ENCODE measurements around the gene NRSN2.
A peak's percentile ranks its signal among the peaks of the same experiment; 100 is the strongest.
"Not testable (repeated sequence)": the region's sequence is repeated elsewhere in the genome, so short reads cannot be mapped to it uniquely, and the experiment has no call there.

The NRSN2 gene

GRCh38 chr20:354298-354977, 7.5 kb downstream of the NRSN2 start:
- no peak for DNase-seq

DNA sequence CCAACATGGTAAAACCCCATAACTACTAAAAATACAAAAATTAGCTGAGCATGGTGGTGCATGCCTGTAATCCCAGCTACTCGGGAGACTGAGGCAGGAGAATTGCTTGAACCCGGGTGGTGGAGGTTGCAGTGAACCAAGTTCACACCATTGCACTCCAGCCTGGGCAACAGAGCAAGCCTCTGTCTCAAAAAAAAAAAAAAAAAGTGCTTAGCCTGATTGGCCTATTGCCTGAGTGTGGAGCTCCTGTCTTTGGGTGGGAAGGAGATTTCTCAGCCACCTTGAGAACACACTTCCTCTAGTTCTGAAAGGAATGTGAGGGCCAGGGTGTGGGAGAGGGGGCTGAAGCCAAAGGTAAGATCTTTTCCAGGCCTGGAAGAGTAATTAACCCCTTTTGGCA, 9.2 kb downstream of the NRSN2 start:
- not testable (repeated sequence) for DNase-seq

DNA sequence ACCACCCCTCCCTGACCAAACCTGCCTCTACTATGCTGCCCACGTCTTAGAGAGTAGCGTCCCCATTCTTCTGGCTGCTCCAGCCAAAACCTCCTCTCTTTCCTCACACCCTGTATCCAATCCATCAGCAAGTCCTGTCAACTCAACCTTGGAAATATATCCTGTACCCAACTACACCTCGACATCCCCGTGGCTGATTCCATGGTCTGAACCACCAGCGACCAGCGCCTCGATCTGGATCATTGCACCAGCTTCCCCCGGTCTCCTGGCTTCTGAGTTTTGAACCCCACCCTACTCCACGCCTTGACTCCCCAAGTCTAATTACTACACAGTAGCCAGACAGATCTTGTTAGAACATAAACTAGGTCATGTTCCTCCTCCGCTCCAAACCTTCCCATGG, 9.8 kb downstream of the NRSN2 start:
- no peak for DNase-seq

GRCh38 chr20:358891-359555, 12.1 kb downstream of the NRSN2 start:
- DNase-seq, result no peak

GRCh38 chr20:361561-361960, 14.7 kb downstream of the NRSN2 start:
- DNase-seq, result no peak

DNA sequence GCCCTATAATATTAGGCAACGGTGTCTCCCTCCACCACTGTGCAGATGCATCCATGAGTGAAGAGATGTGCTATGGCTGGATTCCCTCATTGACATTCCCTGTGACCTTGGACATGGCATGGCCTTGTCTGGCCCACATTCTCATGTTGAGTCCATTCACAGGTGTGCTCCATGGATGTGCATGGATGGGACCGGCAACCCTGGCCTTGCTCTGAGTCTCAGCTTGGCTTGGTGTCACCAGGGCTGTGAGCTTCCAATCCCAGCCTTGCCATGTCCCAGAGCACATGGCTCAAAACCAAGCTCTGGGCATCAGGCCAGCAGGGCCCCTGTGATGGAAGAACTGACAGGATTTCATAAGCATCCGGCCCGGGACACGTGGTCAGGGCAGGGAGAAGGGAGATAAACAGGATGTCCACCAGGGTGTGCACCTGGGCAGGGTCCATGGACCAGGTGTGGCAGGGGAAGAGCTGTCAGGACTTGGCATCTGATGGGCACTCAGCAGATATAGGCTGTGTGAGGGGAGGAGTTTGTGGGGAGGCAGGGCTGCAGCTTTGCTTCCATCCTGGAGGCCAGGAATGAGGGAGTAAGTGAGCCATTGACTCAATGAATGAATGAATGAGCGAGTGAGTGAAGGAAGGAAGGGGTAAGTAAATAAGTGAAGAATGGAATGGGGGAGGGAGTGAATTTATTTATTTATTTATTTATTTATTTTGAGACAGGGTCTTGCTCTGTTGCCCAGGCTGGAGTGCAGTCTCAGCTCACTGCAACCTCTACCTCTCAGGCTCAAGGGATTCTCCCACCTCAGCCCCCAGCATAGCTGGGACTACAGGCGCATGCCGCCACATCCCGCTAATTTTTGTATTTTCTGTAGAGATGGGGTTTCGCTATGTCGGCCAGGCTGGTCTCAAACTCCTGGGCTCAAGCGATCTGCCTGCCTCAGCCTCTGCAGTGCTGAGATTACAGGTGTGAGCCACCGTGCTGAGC, 15.7 kb downstream of the NRSN2 start:
- DNase-seq, result no peak

GRCh38 chr20:363319-364078, 16.6 kb downstream of the NRSN2 start:
- DNase-seq, result no peak

DNA sequence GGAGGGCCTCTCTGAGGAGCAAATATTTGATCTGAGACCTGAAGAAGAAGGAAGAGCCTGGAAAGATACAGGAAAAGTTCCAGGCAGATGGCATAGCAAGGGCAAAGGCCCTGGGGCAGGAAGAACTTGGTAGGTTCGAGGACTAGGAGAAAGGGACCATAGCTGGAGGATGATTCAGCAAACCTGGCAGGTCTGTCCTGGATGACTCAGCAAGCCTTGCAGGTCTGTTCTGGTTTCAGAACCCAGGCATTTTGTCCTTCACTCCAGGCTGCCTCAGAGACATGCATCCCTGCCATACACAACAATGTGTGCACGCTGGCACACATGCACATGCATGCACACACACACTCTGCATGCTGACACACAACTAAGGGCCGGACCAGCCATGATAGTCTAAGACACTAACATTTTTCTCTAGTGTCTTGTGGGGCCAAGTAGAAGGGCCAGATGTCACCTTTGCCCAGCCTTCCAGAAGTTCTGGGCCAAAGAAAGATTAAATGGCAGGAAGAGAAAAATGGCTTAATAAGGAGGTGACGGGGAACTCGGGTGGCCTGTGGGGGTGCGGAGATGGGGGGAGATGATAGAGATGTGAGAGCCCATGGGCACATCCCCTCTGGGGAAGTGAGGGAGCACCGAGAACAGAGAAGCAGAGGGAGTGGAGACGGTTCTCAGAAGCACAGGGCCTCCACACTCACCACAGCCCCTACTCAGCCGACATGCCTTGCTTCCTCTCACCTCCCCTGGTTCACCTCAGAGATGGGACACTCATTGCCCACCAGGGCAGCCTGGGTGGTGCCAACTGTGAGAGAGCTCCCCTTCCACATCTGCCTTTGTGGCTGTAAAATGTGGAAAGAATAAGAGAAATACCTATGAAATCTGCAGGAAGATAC, 18.2 kb downstream of the NRSN2 start:
- no peak for DNase-seq

DNA sequence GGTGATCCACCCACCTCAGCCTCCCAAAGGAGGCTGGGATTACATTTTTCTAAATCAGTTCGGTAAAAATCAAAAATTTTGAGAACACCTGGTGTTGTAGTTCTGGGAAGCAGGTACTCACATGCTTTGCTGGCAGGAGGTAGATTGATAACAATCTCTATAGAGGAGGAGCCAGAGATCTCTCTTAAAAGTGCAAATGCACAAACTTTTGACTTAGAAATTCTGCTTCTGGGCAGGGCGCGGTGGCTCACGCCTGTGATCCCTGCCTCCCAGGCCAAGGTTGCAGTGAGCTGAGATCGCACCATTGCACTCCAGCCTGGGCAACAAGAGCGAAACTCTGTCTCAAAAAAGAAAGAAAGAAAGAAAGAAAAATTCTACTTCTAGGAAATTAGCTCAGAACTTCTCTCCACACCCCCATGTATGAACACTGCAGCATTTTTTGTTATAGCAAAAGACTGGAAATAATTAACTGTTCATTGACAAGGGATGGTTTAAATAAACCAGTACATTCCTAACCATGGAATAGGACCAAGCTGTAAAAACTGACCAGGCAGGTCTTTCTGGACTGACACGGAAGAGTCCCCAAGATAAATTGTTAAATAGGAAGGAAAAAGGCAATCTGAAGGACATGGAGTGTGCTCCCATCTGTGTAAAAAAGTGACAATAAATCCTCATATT, 19.3 kb downstream of the NRSN2 start:
- DNase-seq, result no peak

DNA sequence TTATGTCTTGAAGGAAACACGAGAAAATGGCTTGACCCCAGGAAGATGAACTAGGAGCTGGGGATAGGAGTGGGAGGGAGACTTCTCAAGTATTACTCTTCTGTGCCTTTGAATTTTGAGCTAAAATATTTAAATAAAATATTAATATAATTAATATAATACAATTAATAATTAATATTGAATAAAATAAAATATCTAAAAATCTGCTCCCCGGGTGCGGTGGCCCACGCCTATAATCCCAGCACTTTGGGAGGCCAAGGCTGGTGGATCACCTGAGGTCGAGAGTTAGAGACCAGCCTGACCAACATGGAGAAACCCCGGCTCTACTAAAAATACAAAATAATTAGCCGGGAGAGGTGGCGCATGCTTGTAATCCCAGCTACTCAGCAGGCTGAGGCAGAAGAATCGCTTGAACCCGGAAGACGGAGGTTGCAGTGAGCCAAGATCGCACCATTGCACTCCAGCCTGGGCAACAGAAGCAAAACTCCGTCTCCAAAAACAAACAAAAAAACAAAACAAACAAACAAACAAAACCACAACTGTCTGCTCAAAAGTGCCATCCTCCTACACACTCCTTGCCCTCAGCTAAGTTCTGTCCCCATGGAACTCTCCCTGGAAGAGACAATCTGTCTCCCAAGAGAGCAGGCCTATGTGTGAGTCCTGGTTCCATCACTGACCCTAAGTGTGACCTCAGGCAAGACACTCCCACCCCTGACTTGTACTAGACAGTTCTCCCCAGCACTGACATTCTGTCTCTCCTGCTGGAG, 20.0 kb downstream of the NRSN2 start:
- no peak for DNase-seq

- DNase-seq, result no peak
These were observed 20.6 kb downstream of the NRSN2 start for GRCh38 chr20:367486-367887.

DNA sequence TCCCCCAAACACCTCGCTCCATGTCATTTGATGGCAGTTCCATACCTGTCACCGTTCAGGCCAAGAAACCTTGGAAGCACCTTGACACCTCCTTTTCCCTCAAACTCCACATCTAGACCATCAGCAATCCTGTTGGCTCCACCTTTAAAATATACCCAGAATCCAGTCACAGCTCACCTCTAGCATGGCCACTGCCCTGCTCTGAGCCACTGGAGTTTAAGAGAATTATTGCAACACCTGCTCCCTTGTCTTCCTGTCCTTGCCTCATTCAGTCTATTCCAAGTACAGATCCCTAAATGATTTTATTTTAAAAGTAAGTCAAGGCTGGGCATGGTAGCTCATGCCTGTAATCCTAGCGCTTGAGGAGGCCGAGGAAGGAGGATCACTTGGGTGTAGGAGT, 22.0 kb downstream of the NRSN2 start:
- DNase-seq, result no peak

DNA sequence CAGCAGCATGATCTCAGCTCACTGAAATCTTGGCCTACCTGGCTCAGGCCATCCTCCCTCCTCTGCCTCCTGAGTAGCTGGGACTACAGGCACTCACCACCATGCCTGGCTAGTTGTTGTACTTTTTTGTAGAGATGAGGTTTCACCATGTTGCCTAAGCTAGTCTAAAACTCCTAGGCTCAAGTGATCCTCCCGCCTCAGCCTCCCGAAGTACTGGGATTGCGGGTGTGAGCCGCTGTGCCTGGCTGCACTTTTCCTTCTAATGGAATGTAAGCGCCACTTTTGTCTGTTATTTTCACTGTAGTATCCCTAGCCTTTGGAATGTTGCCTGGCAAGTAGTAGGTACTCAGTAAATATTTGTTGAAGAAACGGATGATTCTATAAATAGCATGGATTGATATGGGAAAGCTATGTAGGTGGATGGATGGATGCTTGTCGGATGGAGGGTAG, 23.3 kb downstream of the NRSN2 start:
- no peak for DNase-seq

- DNase-seq, result no peak
These were observed 24.3 kb downstream of the NRSN2 start for GRCh38 chr20:370977-371754.

- peak; percentile 45 for DNase-seq
These were observed 25.0 kb downstream of the NRSN2 start for GRCh38 chr20:371755-372542.

GRCh38 chr20:372543-373082, 25.7 kb downstream of the NRSN2 start:
- DNase-seq, result not testable (repeated sequence)

DNA sequence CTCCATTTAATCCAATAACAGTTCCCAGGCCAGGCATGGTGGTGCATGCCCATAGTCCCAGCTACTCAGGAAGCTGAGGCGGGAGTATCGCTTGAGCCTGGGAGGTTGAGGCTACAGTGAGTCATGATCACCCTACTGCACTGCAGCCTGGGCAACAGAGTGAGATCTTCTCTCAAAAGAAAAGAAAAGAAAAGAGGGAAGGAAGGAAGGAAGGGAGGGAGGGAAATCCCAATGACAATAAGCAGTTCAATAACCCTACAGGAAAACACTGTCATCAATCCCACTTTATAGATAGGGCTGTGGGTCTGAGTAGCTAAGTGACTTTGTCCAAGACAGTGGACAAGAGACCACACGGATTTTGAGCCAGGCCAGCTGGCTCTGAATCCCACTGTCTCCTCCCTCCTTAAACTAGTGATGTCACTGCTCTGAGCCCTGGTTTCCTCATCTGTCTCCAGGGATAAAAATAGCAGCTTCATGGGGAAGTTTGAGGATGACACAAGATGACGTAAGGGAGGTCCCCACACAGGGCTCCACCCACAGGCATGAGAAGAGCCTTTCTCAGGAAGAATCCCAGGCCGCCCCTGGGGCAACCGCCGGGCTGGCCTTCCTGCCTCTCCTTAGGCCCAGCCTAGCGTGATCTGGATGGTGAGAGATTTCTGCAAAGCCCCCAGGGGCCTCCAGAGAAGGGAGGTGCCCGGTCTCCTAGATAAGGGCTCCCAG, 26.4 kb downstream of the NRSN2 start:
- DNase-seq, result no peak
